ENCODE measurements around the gene SNAP91. TPM values are rescaled to one million over a fixed set of nuclear protein-coding genes. Genes with fewer than 3 reads are reported as not detected.

SNAP91 gene
- total RNA-seq, 1 donor from 2014 or later = not detected

DNA sequence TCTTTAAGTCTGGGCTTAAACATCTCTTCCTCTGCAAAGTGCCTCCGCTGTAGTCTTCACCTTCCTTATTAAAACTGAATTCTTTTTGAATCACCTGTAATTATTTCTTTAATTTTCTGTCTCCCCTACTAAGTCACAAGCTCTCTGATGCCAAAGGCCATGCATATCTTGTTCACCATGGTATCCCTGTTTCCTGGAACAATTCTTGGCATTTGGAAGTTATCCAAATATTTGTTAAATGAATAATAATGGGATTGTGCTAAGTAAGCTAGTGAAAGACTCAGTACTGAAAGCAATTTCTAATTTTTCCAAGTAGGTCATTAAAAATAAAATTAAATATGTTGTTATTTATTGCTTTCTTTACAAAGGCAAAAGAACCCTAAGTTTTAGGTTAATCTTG is 12.2 kb downstream of the SNAP91 start:
- H3K4me3 Mint-ChIP-seq = no peak overlapping the region
- H3K9me3 Mint-ChIP-seq = no peaks in the 10 kb centered on the region
- intact Hi-C loops (cut with micrococcal nuclease) = no loop called here
- no peak overlapping the region for H3K27ac Mint-ChIP-seq
- POLR2A ChIA-PET = no interaction called here
- no peaks in the 10 kb centered on the region for H3K36me3 Mint-ChIP-seq (ENCODE audit: low read depth)
- no peaks in the 10 kb centered on the region for H3K4me1 Mint-ChIP-seq
- TF ChIP-seq, protein P1, sequence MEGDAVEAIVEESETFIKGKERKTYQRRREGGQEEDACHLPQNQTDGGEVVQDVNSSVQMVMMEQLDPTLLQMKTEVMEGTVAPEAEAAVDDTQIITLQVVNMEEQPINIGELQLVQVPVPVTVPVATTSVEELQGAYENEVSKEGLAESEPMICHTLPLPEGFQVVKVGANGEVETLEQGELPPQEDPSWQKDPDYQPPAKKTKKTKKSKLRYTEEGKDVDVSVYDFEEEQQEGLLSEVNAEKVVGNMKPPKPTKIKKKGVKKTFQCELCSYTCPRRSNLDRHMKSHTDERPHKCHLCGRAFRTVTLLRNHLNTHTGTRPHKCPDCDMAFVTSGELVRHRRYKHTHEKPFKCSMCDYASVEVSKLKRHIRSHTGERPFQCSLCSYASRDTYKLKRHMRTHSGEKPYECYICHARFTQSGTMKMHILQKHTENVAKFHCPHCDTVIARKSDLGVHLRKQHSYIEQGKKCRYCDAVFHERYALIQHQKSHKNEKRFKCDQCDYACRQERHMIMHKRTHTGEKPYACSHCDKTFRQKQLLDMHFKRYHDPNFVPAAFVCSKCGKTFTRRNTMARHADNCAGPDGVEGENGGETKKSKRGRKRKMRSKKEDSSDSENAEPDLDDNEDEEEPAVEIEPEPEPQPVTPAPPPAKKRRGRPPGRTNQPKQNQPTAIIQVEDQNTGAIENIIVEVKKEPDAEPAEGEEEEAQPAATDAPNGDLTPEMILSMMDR (IDR thresholded peaks at IDR 0.05) = no peak
- CTCF ChIA-PET = no interaction called here
- DNase-seq = no peak
- peaks cover 4% of the 10 kb centered on the region for H3K27me3 Mint-ChIP-seq
- no peak for ATAC-seq (ENCODE audit: low read depth)

DNA sequence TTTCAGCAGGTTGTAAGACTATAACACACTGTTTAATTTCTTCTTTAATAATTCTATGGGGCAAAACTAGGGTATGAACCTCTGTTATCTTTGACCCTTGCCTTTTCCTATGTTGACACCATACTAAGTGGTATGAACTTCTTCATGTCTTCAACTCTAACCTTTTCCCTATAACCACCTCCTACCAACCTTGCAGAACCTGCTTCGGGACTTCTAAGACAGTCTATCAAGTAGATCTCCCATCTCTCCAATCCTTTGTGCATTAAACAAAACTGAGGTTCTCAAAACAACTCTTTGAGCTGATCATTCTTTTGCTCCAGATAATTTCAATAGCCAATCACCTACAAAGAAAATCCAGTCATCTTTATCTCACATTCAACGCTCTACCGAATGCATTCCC is 23.4 kb downstream of the SNAP91 start:
- Mint-ChIP-seq H3K27me3 (no peaks in the 10 kb centered on the region), H3K4me1 (no peaks in the 10 kb centered on the region), H3K36me3 (ENCODE audit: low read depth) (no peaks in the 10 kb centered on the region), H3K27ac (no peak overlapping the region), H3K9me3 (no peaks in the 10 kb centered on the region), H3K4me3 (no peak overlapping the region)
- intact Hi-C loops (cut with micrococcal nuclease) = no loop called here
- ATAC-seq (ENCODE audit: low read depth) = no peak
- POLR2A ChIA-PET = no interaction called here
- CTCF ChIA-PET = no interaction called here
- TF ChIP-seq, protein P1 (IDR thresholded peaks at IDR 0.05) = no peak
- no peak for DNase-seq

DNA sequence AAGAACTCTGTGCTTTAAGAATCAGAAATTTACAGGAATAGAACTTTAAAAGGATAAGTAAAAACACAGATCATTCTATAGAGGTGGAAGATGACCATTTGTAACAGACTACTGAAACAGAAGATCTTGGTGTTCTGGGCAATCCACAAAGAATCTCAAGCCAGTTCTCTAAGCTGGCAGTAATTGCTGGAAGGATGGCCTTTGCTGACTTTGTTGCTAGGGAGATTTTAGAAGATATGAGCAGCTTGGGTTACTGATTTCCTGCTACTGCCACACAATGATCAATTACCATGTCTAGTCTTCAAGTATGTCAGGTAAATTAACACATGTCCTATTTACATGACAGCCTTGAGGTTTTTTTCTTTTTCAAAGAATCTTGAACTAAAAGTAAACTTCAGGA is 31.1 kb downstream of the SNAP91 start:
- ChIA-PET CTCF (no interaction called here), POLR2A (no interaction called here)
- ATAC-seq (ENCODE audit: low read depth) = no peak

DNA sequence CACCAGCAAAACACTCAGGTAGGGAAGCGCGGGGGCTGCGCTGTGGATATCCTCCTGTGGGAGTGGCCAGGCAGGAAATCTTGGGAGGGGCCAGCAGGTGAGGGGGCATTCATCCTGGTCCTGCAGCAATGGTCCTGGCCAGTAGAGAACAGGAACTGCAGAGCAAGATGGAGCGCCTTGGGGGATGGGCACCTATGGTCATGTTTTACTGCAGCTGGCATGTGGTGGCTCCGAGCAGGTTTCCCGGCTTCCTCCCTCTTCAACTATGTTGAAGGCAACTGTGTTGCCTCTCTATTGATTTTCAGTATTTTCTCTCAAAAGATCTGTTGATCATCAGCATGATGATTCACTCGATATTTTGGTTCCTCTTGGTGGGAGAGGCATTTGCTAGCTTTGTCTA is 70.9 kb downstream of the SNAP91 start:
- Mint-ChIP-seq H3K27me3 (no peaks in the 10 kb centered on the region), H3K9me3 (no peaks in the 10 kb centered on the region), H3K4me3 (no peak overlapping the region), H3K36me3 (ENCODE audit: low read depth) (no peaks in the 10 kb centered on the region), H3K4me1 (no peaks in the 10 kb centered on the region), H3K27ac (no peak overlapping the region)
- ATAC-seq (ENCODE audit: low read depth) = no peak
- POLR2A ChIA-PET = no interaction called here
- TF ChIP-seq, protein P1 (IDR thresholded peaks at IDR 0.05) = no peak
- intact Hi-C loops (cut with micrococcal nuclease) = no loop called here
- CTCF ChIA-PET = no interaction called here
- no peak for DNase-seq

More for the DNA sequence above, 31.1 kb downstream of the SNAP91 start:
- H3K4me3 Mint-ChIP-seq = no peak overlapping the region
- TF ChIP-seq, protein P1 (IDR thresholded peaks at IDR 0.05) = no peak
- H3K27ac Mint-ChIP-seq = no peak overlapping the region
- no peak for DNase-seq
- peaks cover 2% of the 10 kb centered on the region for H3K27me3 Mint-ChIP-seq
- intact Hi-C loops (cut with micrococcal nuclease) = no loop called here
- no peaks in the 10 kb centered on the region for H3K4me1 Mint-ChIP-seq
- H3K36me3 Mint-ChIP-seq (ENCODE audit: low read depth) = no peaks in the 10 kb centered on the region
- H3K9me3 Mint-ChIP-seq = no peaks in the 10 kb centered on the region

DNA sequence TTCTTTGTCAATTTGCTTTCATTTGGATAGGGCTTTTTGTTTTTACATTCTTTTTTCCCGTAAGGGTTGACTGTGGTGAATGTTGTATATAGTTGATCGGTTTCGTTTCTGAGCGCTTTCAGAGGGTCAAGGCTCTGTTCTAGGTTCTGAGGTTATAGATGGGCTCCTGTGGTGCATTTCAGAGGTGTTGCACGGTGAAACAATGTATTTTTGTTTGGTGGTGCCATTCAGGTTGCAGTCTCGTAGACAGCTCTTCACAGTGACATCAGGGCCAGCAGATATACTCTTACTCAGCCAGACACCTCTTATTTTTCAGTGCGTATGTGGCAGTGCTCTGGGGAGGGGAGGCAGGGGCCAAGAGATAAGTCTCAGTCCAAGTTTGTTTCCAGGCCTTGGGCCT is 72.1 kb downstream of the SNAP91 start:
- TF ChIP-seq, protein P1 (IDR thresholded peaks at IDR 0.05) = no peak
- CTCF ChIA-PET = no interaction called here
- POLR2A ChIA-PET = no interaction called here
- no peak for DNase-seq
- Mint-ChIP-seq H3K4me1 (no peaks in the 10 kb centered on the region), H3K4me3 (no peak overlapping the region), H3K9me3 (no peaks in the 10 kb centered on the region), H3K27ac (no peak overlapping the region), H3K36me3 (ENCODE audit: low read depth) (no peaks in the 10 kb centered on the region), H3K27me3 (no peaks in the 10 kb centered on the region)
- intact Hi-C loops (cut with micrococcal nuclease) = no loop called here
- no peak for ATAC-seq (ENCODE audit: low read depth)
